Ovary (tissue), 9 donors: ENCODE results near the gene BHLHE23. TPM values are rescaled to one million over a fixed set of nuclear protein-coding genes. Genes with fewer than 3 reads are reported as not detected.

Experiments used
- DNase-seq, 5 donors: peaks; one replicate each; pipeline ENCODE4 v3.0.0-alpha.2; 2019 to 2020
- H3K27ac ChIP-seq, 2 donors: fragments of 200-600 bp; one replicate each; pipeline versions ENCODE4 v1.5.1 to v1.8.0; 2019 to 2022
- H3K27me3 ChIP-seq: fragments of 200-600 bp; one replicate; pipeline ENCODE4 v1.8.0; 2022
- H3K36me3 ChIP-seq: fragments of 200-600 bp; sonication (generic); one replicate; pipeline ENCODE4 v1.5.1; 2019
- H3K4me1 ChIP-seq: one replicate; pipeline ENCODE4 v1.8.1; 2013; ENCODE audit warnings: mild to moderate bottlenecking, moderate library complexity; ENCODE audit not compliant: insufficient read depth
- H3K4me3 ChIP-seq: fragments of 200-600 bp; sonication (generic); one replicate; pipeline ENCODE4 v1.5.1; 2017
- H3K9me3 ChIP-seq, 2 donors: fragments of 200-600 bp in 1 of 2; sonication (generic) in 1 of 2; one replicate each; pipeline versions ENCODE4 v1.5.1 to v1.8.1; 2013 to 2019; ENCODE audit warnings: mild to moderate bottlenecking in 1 of 2, moderate library complexity in 1 of 2
- CTCF ChIP-seq, 3 donors: fragments of 450-650 bp in 2 of 3; fragments of 200-600 bp in 1 of 3; IDR thresholded peaks; one replicate each; pipeline versions ENCODE4 v1.5.1 to v1.8.0; 2016 to 2022; ENCODE audit warnings: antibody characterized with exemption in 3 of 3, mild to moderate bottlenecking in 1 of 3
- EP300 ChIP-seq: sonication (generic); formaldehyde crosslinking; IDR thresholded peaks from one replicate; pipeline ENCODE4 v1.6.1; 2017; ENCODE audit warnings: antibody characterized with exemption
- POLR2A ChIP-seq: fragments of 450-650 bp; IDR thresholded peaks from one replicate; pipeline ENCODE4 v1.6.1; 2017; ENCODE audit warnings: antibody characterized with exemption, mild to moderate bottlenecking, moderate library complexity
- WGBS, 3 donors: extraction: QIAGEN DNeasy Blood & Tissue Kit in 1 of 3; methylation state at CpG; one replicate each; pipeline versions ENCODE4 v1.1.5 to v1.1.7; 2013 to 2017; 5-methylcytosine and 5-hydroxymethylcytosine counted together
- intact Hi-C, 4 donors: fragments of 100-400 bp; cut with DNase I; formaldehyde crosslinking; loops; one replicate each; pipeline versions ENCODE4 v1.11.0 to v1.15.1; 2022 to 2023
- polyA plus RNA-seq, 2 donors: library from polyadenylated mRNA; stranded (reverse); fragments of 200-250 nt in 1 of 2; fragments of 350-450 nt in 1 of 2; fragmentation: Illumina TruSeq in 1 of 2; extraction: RNeasy Lipid Tissue Mini Kit (QIAGEN cat#74804) in 1 of 2; gene quantifications; one replicate each; pipeline ENCODE4 v1.2.3, GENCODE V29; 2013 to 2014
- total RNA-seq, 7 donors: library from RNA; depleted of rRNA in 2 of 7; stranded (reverse); fragments of >200 nt in 2 of 7; fragmentation: NEBNext Ultra II Directional in 3 of 7; extraction: Animal tissue kit (Norgen Biotek cat#: 25700) in 3 of 7; gene quantifications; one replicate each; pipeline versions ENCODE4 v1.1.0 to v1.2.4, GENCODE V29; 2016 to 2023
- donor health status: DM: no; HTN: no; CAD: no; lungs with moderate emphysema.
- donor health status: DM: no; HTN: no; CAD: no.
- donor health status: Bipolar disorder and iron deficiency.
- donor health status: DM: yes; HTN: yes; CAD: no.
- donor health status: DM: no; HTN: no; CAD: no.
- donor health status: DM: yes; HTN: yes; CAD: no.

The BHLHE23 gene
- total and polyA plus RNA-seq, 9 donors = not detected

- H3K36me3 ChIP-seq = no peaks in the 10 kb centered on the region
- H3K27ac ChIP-seq = no peak overlapping the region
- H3K4me1 ChIP-seq = no peaks in the 10 kb centered on the region
- TF ChIP-seq POLR2A = no peak
- TF ChIP-seq CTCF (IDR thresholded peaks at IDR 0.05) = no peak
- H3K4me3 ChIP-seq = no peak overlapping the region
- H3K9me3 ChIP-seq = peaks cover 0 to 6% of the 10 kb centered on the region in 2 donors
- no peaks in the 10 kb centered on the region for H3K27me3 ChIP-seq
- WGBS, 3 donors = 72 to 82% (median 78%) methylated on average over 20 to 21 of the region's 22 CpGs
- DNase-seq = no peak
- intact Hi-C loops = no loop called here
These were observed 9.0 kb upstream of the BHLHE23 start for GRCh38 chr20:63015662-63016361.

DNA sequence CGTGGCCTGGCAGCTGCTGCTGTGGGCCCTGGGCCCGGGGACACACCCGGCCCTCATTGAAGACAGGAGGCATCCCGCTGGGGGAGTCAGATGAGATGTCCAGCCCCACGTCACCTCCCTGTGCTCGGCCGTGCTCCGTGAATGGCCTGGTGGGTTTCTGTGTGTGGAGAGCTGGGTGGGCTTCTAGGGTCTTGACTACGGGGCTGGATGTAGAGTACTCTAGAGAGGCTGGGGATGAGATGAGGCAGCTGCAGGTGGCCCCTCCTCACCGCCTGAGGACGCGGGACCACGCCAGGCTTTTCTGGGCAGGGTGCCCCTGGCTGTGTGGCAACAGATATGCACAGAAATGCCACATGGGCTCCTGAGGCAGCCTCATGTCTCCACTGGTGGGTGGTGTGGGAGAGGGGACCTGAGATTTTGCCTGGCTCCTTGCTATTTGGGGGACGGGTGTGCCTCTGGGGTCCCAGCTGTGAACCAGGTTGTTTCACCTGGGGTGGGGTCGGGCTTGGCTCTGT is 8.4 kb upstream of the BHLHE23 start:
- Histone ChIP-seq H3K27ac (no peak overlapping the region), H3K4me1 (no peaks in the 10 kb centered on the region), H3K4me3 (no peak overlapping the region), H3K27me3 (no peaks in the 10 kb centered on the region), H3K36me3 (no peaks in the 10 kb centered on the region), H3K9me3 (peaks cover 0 to 6% of the 10 kb centered on the region in 2 donors)
- TF ChIP-seq POLR2A (no peak), CTCF (IDR thresholded peaks at IDR 0.05) (no peak), EP300 (no peak)
- intact Hi-C loops = no loop called here
- WGBS, 3 donors = 42 to 54% (median 46%) methylated on average over 15 of the region's 15 CpGs
- no peak for DNase-seq

DNA sequence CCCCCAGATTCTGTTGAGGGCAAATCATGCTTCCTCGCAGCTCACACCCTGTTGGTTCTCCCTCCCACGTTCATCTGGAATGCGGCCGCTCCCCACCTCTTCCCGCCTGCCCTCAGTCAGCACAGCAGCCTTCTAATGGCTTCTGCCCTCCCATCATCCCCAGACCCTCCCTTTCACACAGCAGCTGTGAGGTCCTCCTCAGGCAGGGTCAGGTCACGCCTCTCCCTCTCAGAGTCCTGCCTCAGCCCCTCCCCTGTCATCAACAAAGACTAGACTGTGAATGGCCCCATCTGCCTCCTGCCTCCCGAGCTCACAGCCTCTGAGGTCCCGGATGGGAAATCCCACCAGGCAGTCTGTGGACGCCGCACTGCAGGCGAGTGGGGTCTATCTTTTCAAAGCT is 7.9 kb upstream of the BHLHE23 start:
- no peak for DNase-seq
- peaks cover 0 to 6% of the 10 kb centered on the region in 2 donors for H3K9me3 ChIP-seq
- H3K27me3 ChIP-seq = no peaks in the 10 kb centered on the region
- WGBS, 3 donors = 4 to 5% (median 5%) methylated on average over 10 to 11 of the region's 11 CpGs
- no peak overlapping the region for H3K4me3 ChIP-seq
- no peaks in the 10 kb centered on the region for H3K4me1 ChIP-seq
- intact Hi-C loops = no loop called here
- no peaks in the 10 kb centered on the region for H3K36me3 ChIP-seq
- H3K27ac ChIP-seq = no peak overlapping the region
- TF ChIP-seq EP300 (no peak), POLR2A (no peak), CTCF (IDR thresholded peaks at IDR 0.05) (no peak)

DNA sequence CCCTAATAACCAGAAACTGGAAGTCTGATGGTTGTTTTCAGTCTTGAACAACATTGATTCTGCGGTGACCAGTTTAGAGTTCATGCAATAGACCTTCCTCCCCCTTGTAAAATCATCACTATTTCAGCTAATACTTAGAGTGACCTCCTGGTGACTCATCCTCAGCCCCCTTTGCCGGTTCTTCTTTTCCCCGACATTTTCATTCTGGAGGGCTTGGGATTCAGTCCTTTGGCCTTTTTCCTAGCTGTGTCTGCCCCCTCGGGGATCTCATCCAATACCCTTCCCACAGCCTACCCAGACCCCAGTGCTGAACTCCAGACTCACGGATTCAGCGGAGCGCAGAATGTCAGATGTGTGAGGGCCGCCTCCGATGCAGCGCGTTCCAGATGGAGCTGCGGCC is 7.5 kb upstream of the BHLHE23 start:
- TF ChIP-seq CTCF (IDR thresholded peaks at IDR 0.05) (no peak), POLR2A (no peak), EP300 (no peak)
- no peak overlapping the region for H3K27ac ChIP-seq
- H3K4me1 ChIP-seq = no peaks in the 10 kb centered on the region
- DNase-seq = no peak
- no peak overlapping the region for H3K4me3 ChIP-seq
- 4 to 7% (median 5%) methylated on average over 12 of the region's 12 CpGs for WGBS, 3 donors
- H3K36me3 ChIP-seq = no peaks in the 10 kb centered on the region
- H3K9me3 ChIP-seq = peaks cover 0 to 6% of the 10 kb centered on the region in 2 donors
- peaks cover 4% of the 10 kb centered on the region for H3K27me3 ChIP-seq
- intact Hi-C loops = no loop called here
